IMR-90 (cell line): ENCODE measurements around the gene TBCEL. TPM values are rescaled to one million over a fixed set of nuclear protein-coding genes. Genes with fewer than 3 reads are reported as not detected.
A peak's percentile ranks its signal among the peaks of the same experiment; 100 is the strongest.

Experiments
- ATAC-seq: fragments of 200-7000 bp; cut with Tn5 transposase; 2 replicates; pipeline ENCODE4 v1.9.1; 2020; ENCODE audit warnings: low read depth, mild to moderate bottlenecking, moderate library complexity
- BruUV-seq: library from RNA; stranded (reverse); fragments of 400-500 nt; replicated peaks from 2 replicates; lab custom pipeline; 2021; lab: Mats Ljungman, UMichigan
- CTCF ChIA-PET: fragments of 300-600 bp; formaldehyde crosslinking; extraction: SDS; loops from one replicate; lab custom pipeline; 2021; ENCODE audit warnings: antibody characterized with exemption; lab: Yijun Ruan, JAX
- POLR2A ChIA-PET: fragments of 300-600 bp; sonication (Branson Sonifier 250); formaldehyde crosslinking; loops from one replicate; lab custom pipeline; 2022; ENCODE audit warnings: antibody characterized with exemption; ENCODE audit not compliant: unreplicated experiment; lab: Charles Lee
- DNase-seq: peaks from one replicate; pipeline ENCODE4 v3.0.0; 2013
- H2AFZ ChIP-seq: replicated peaks from 2 replicates; pipeline ENCODE3; 2013; ENCODE audit warnings: low read length, mild to moderate bottlenecking; ENCODE audit not compliant: poor library complexity
- H2AK5ac ChIP-seq: 2 replicates; pipeline ENCODE4 v1.6.1; 2013; ENCODE audit warnings: low read depth, low read length, inconsistent platforms
- H2AK9ac ChIP-seq: replicated peaks from 2 replicates; pipeline ENCODE3; 2013; ENCODE audit warnings: mild to moderate bottlenecking, low read depth, low read length, moderate library complexity; ENCODE audit not compliant: poor library complexity
- H2BK120ac ChIP-seq: 2 replicates; pipeline ENCODE4 v1.6.1; 2013; ENCODE audit warnings: low read depth, low read length, inconsistent platforms
- H2BK15ac ChIP-seq: 3 replicates; pipeline ENCODE4 v1.6.1; 2013; ENCODE audit warnings: low read depth, low read length, inconsistent platforms
- H2BK20ac ChIP-seq: 2 replicates; pipeline ENCODE4 v1.6.1; 2013; ENCODE audit warnings: low read depth, mild to moderate bottlenecking, inconsistent platforms, low read length, moderate library complexity
- H2BK5ac ChIP-seq: 2 replicates; pipeline ENCODE4 v1.6.1; 2013; ENCODE audit warnings: mild to moderate bottlenecking, low read depth, low read length, inconsistent platforms; ENCODE audit not compliant: poor library complexity, severe bottlenecking
- H3K14ac ChIP-seq: replicated peaks from 2 replicates; pipeline ENCODE4 v1.6.1; 2013; ENCODE audit warnings: low read depth, low read length, inconsistent platforms
- H3K18ac ChIP-seq: 2 replicates; pipeline ENCODE4 v1.6.1; 2013; ENCODE audit warnings: low read depth, low read length, control low read depth
- H3K23ac ChIP-seq: 2 replicates; pipeline ENCODE4 v1.6.1; 2013; ENCODE audit warnings: low read depth, low read length, inconsistent platforms
- H3K27ac ChIP-seq: 2 replicates; pipeline ENCODE4 v1.5.1; 2013; ENCODE audit warnings: mild to moderate bottlenecking, control low read depth, low read length; ENCODE audit not compliant: insufficient read depth
- H3K27me3 ChIP-seq: 2 replicates; pipeline ENCODE4 v1.6.1; 2013; ENCODE audit warnings: low read length; ENCODE audit not compliant: control insufficient read depth, insufficient read depth
- H3K36me3 ChIP-seq: 2 replicates; pipeline ENCODE4 v1.6.1; 2013; ENCODE audit warnings: low read length, mixed read lengths; ENCODE audit not compliant: control insufficient read depth, insufficient read depth
- H3K4ac ChIP-seq: 2 replicates; pipeline ENCODE4 v1.6.1; 2013; ENCODE audit warnings: low read depth, low read length, inconsistent platforms
- H3K4me1 ChIP-seq: 2 replicates; pipeline ENCODE4 v1.6.1; 2013; ENCODE audit warnings: low read length, mixed read lengths; ENCODE audit not compliant: control insufficient read depth, insufficient read depth
- H3K4me2 ChIP-seq: 2 replicates; pipeline ENCODE4 v1.6.1; 2013; ENCODE audit warnings: low read depth, mild to moderate bottlenecking, control low read depth, low read length, moderate library complexity
- H3K4me3 ChIP-seq: 2 replicates; pipeline ENCODE4 v1.5.1; 2013; ENCODE audit warnings: low read depth, mild to moderate bottlenecking, control low read depth, low read length, moderate library complexity; ENCODE audit not compliant: insufficient read depth
- H3K56ac ChIP-seq: 2 replicates; pipeline ENCODE4 v1.6.1; 2013; ENCODE audit warnings: low read length, inconsistent platforms; ENCODE audit not compliant: insufficient read depth; ENCODE audit errors: extremely low read depth
- H3K79me1 ChIP-seq, 2 experiments: 2 replicates each; pipeline ENCODE4 v1.6.1; 2013; ENCODE audit warnings: low read length in 2 of 2, inconsistent platforms in 1 of 2, low read depth in 1 of 2
- H3K9ac ChIP-seq: 2 replicates; pipeline ENCODE4 v1.6.1; 2013; ENCODE audit warnings: low read depth, low read length, control low read depth
- H3K9me1 ChIP-seq: 2 replicates; pipeline ENCODE4 v1.6.1; 2013; ENCODE audit warnings: low read length, inconsistent platforms; ENCODE audit not compliant: insufficient read depth
- H3K9me3 ChIP-seq: 2 replicates; pipeline ENCODE4 v1.6.1; 2013; ENCODE audit warnings: low read length; ENCODE audit not compliant: control insufficient read depth, insufficient read depth
- H4K20me1 ChIP-seq: 2 replicates; pipeline ENCODE4 v1.6.1; 2013; ENCODE audit warnings: low read length, inconsistent platforms; ENCODE audit not compliant: insufficient read depth
- H4K5ac ChIP-seq: 2 replicates; pipeline ENCODE4 v1.6.1; 2013; ENCODE audit warnings: mild to moderate bottlenecking, low read depth, low read length, control low read depth
- H4K8ac ChIP-seq, 2 experiments: 2 replicates each; pipeline ENCODE4 v1.6.1; 2013; ENCODE audit warnings: low read depth in 2 of 2, low read length in 2 of 2, control low read depth in 1 of 2, inconsistent platforms in 1 of 2
- H4K91ac ChIP-seq: 2 replicates; pipeline ENCODE4 v1.6.1; 2013; ENCODE audit warnings: low read depth, low read length, inconsistent platforms; ENCODE audit not compliant: insufficient read depth
- BHLHE40 ChIP-seq: fragments of 150-350 bp; IDR thresholded peaks from 2 replicates; pipeline ENCODE4 v1.6.1; 2016; ENCODE audit warnings: mild to moderate bottlenecking, low read depth, low read length
- MAZ ChIP-seq: IDR thresholded peaks from 2 replicates; pipeline ENCODE4 v1.6.1; 2012; ENCODE audit warnings: low read depth, mild to moderate bottlenecking, low read length, improper control_type of control experiment, moderate library complexity, borderline replicate concordance
- NFE2L2 ChIP-seq: fragments of 150-350 bp; IDR thresholded peaks from 2 replicates; pipeline ENCODE4 v1.6.1; 2016; ENCODE audit warnings: low read depth, mild to moderate bottlenecking, low read length
- POLR2A ChIP-seq: IDR thresholded peaks from 2 replicates; pipeline ENCODE4 v1.6.1; 2012; ENCODE audit warnings: mild to moderate bottlenecking, low read depth, low read length
- WGBS, 2 experiments: methylation state at CpG; one replicate each; pipeline versions ENCODE4 v1.1.5 to v1.1.7; 2013; ENCODE audit warnings: missing lambda C conversion rate in 2 of 2; ENCODE audit not compliant: insufficient read length in 1 of 2; ENCODE audit errors: extremely low coverage in 2 of 2; 5-methylcytosine and 5-hydroxymethylcytosine counted together
- dilution Hi-C: fragments of 300-500 bp; cut with HindIII; formaldehyde crosslinking; loops from one replicate; pipeline ENCODE4 v1.14.3; 2018; ENCODE audit warnings: low sequenced_read_pairs; ENCODE audit not compliant: unreplicated experiment
- in situ Hi-C: fragments of 300-500 bp; cut with MboI; formaldehyde crosslinking; loops from 3 replicates; pipeline ENCODE4 v1.14.3; 2019; ENCODE audit warnings: low sequenced_read_pairs, inconsistent platforms, mixed read lengths
- intact Hi-C: fragments of 100-400 bp; cut with micrococcal nuclease; formaldehyde crosslinking; loops from 2 replicates; pipeline ENCODE4 v1.10.0; 2022
- polyA plus RNA-seq, 3 experiments: library from polyadenylated mRNA; depleted of rRNA; stranded (reverse); fragments of >200 nt; gene quantifications; 2 replicates each; pipeline ENCODE4 v1.2.3, GENCODE V29; 2012; ENCODE audit warnings: low replicate concordance in 1 of 3
- total RNA-seq: library from RNA; depleted of rRNA; stranded (reverse); fragments of >200 nt; gene quantifications from 2 replicates; pipeline ENCODE4 v1.2.3, GENCODE V29; 2012
- TF ChIP-seq, protein P1 (sequence below): conservative IDR thresholded peaks from 2 replicates; pipeline ENCODE4 v1.5.1; 2012; ENCODE audit warnings: mild to moderate bottlenecking, low read depth, low read length, improper control_type of control experiment

TBCEL gene
- total and polyA plus RNA-seq, 2 of the 4 experiments (the other 2 are of a cell fraction): 7.1 to 21.0 TPM

DNA sequence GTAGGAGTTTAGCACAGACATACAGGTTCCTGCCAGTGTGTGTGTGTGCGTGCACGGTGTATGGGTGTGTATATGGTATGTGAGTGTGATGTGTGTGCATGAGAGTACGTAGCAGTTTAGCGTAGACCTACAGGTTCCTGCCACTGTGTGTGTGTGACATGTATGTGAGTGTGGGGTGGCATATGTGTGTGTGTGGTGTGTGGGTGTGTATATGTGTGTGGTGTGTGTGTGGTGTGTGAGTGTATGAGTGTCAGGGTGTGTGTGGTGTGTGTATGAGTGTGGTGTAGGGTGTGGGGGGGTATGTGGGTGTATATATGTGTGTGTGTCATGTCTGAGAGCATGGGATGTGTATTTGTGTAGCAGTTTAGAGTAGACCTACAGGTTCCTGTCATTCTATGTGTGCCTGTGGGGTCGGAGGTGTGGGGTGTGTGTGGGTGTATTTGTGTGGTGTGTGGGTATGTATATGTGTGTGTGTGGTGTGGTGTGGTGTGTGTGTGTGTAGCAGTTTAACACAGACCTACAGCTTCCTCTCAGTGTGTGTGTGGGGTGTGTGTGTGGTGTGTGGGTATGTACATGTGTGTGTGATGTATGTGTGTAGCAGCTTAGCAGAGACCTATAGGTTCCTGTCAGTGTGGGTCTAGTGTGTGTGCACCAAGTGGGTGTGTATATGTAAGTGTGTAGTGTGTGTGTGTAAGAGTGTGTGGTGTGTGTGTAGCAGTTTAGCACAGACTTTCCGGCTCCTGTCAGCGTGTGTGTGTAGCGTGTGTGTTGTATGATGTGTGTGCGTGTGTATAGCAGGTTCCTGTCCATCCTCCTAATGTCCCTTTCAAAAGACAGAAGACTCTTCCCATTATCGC is 31.8 kb upstream of the TBCEL start:
- H3K14ac ChIP-seq: no peak overlapping the region
- no peak overlapping the region for H4K5ac ChIP-seq
- H3K56ac ChIP-seq: no peak overlapping the region
- no peak overlapping the region for H2AK9ac ChIP-seq
- H3K4me2 ChIP-seq: no peak overlapping the region
- intact Hi-C loops (no loop called here), dilution Hi-C loops (no loop called here), in situ Hi-C loops (no loop called here)
- no peaks in the 10 kb centered on the region; the same call in 1 of the 2 replicates for H3K9me1 ChIP-seq
- H2BK5ac ChIP-seq: peak overlapping the region; percentile 15
- no peak overlapping the region for H3K9ac ChIP-seq
- no peak overlapping the region for H2BK20ac ChIP-seq
- no peaks in the 10 kb centered on the region for H3K4me1 ChIP-seq
- no peak overlapping the region for H4K8ac ChIP-seq
- no peak overlapping the region for H3K18ac ChIP-seq
- no peaks in the 10 kb centered on the region for H3K36me3 ChIP-seq
- no peak overlapping the region for H3K23ac ChIP-seq
- CTCF ChIA-PET: no interaction called here
- no peak overlapping the region for H3K4me3 ChIP-seq
- BruUV-seq: no TSS peak
- peak overlapping the region; percentile 38 for H2AFZ ChIP-seq
- 82% methylated on average over 4 of the region's 10 CpGs; no CpG with 5 or more reads in 1 of the 2 experiments for WGBS, 2 experiments
- no peak overlapping the region for H3K27ac ChIP-seq
- no peaks in the 10 kb centered on the region for H4K20me1 ChIP-seq
- POLR2A ChIA-PET: no interaction called here
- no peaks in the 10 kb centered on the region for H3K9me3 ChIP-seq
- H4K91ac ChIP-seq: no peak overlapping the region
- no peak overlapping the region for H2BK120ac ChIP-seq
- H3K79me1 ChIP-seq: no peaks in the 10 kb centered on the region
- no peak overlapping the region for H2AK5ac ChIP-seq
- ATAC-seq (no peak), DNase-seq (no peak)
- peaks cover 49% of the 10 kb centered on the region for H3K27me3 ChIP-seq
- TF ChIP-seq NFE2L2: no peak
- no peak for TF ChIP-seq MAZ
- TF ChIP-seq, protein P1, sequence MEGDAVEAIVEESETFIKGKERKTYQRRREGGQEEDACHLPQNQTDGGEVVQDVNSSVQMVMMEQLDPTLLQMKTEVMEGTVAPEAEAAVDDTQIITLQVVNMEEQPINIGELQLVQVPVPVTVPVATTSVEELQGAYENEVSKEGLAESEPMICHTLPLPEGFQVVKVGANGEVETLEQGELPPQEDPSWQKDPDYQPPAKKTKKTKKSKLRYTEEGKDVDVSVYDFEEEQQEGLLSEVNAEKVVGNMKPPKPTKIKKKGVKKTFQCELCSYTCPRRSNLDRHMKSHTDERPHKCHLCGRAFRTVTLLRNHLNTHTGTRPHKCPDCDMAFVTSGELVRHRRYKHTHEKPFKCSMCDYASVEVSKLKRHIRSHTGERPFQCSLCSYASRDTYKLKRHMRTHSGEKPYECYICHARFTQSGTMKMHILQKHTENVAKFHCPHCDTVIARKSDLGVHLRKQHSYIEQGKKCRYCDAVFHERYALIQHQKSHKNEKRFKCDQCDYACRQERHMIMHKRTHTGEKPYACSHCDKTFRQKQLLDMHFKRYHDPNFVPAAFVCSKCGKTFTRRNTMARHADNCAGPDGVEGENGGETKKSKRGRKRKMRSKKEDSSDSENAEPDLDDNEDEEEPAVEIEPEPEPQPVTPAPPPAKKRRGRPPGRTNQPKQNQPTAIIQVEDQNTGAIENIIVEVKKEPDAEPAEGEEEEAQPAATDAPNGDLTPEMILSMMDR: no peak
- TF ChIP-seq BHLHE40: no peak
- no peak for TF ChIP-seq POLR2A
- H2BK15ac ChIP-seq: no peak overlapping the region
- no peak overlapping the region for H3K4ac ChIP-seq
